CD4-positive, CD25-positive, alpha-beta regulatory T cell (primary cell): ENCODE results near the gene NXF1. TPM values are rescaled to one million over a fixed set of nuclear protein-coding genes. Genes with fewer than 3 reads are reported as not detected.
A peak's percentile ranks its signal among the peaks of the same experiment; 100 is the strongest.

Experiments
- ATAC-seq, 2 donors: fragments of 150-1000 bp; cut with Tn5 transposase; one replicate each; pipeline ENCODE4 v1.10.0; 2021; ENCODE audit warnings: low read depth in 2 of 2, moderate number of reproducible peaks in 2 of 2, moderate library complexity in 1 of 2
- DNase-seq, 3 donors: peaks; one replicate each; pipeline versions ENCODE4 v3.0.0 to v3.0.0-alpha.2; 2012 to 2022; ENCODE audit warnings: mixed read lengths in 1 of 3
- H3K27ac ChIP-seq: one replicate; pipeline ENCODE4 v1.7.0; 2013; ENCODE audit warnings: mild to moderate bottlenecking, low read length; ENCODE audit not compliant: insufficient read depth, poor library complexity, severe bottlenecking
- H3K27me3 ChIP-seq: one replicate; pipeline ENCODE4 v1.7.0; 2013; ENCODE audit warnings: low read length; ENCODE audit not compliant: control insufficient read depth, insufficient read depth
- H3K36me3 ChIP-seq: one replicate; pipeline ENCODE4 v1.7.0; 2013; ENCODE audit warnings: mild to moderate bottlenecking, low read length, moderate library complexity; ENCODE audit not compliant: control insufficient read depth, insufficient read depth
- H3K4me1 ChIP-seq: 2 replicates; pipeline ENCODE4 v1.7.0; 2013; ENCODE audit warnings: mild to moderate bottlenecking, low read length; ENCODE audit not compliant: insufficient read depth, control insufficient read depth, poor library complexity, severe bottlenecking
- H3K4me3 ChIP-seq: one replicate; pipeline ENCODE4 v1.7.0; 2013; ENCODE audit warnings: low read depth, mild to moderate bottlenecking, low read length, moderate library complexity
- H3K9me3 ChIP-seq, 2 experiments: 1 replicate in 1 of 2; 2 replicates in 1 of 2; pipeline ENCODE4 v1.7.0; 2013; ENCODE audit warnings: low read length in 2 of 2, mild to moderate bottlenecking in 1 of 2, moderate library complexity in 1 of 2; ENCODE audit not compliant: control insufficient read depth in 2 of 2
- H3K27ac Mint-ChIP-seq, 3 donors: one replicate each; pipeline ENCODE4 v1.8.0; 2020 to 2022; ENCODE audit warnings: mild to moderate bottlenecking in 3 of 3, mixed read lengths in 3 of 3, moderate library complexity in 2 of 3
- H3K27me3 Mint-ChIP-seq: one replicate; pipeline ENCODE4 v1.8.0; 2022; ENCODE audit warnings: mild to moderate bottlenecking, mixed read lengths
- H3K36me3 Mint-ChIP-seq: one replicate; pipeline ENCODE4 v1.8.0; 2020; ENCODE audit warnings: mixed read lengths
- H3K4me1 Mint-ChIP-seq, 4 donors: one replicate each; pipeline ENCODE4 v1.8.0; 2020 to 2022; ENCODE audit warnings: mixed read lengths in 4 of 4, mild to moderate bottlenecking in 1 of 4
- H3K4me3 Mint-ChIP-seq, 4 donors: one replicate each; pipeline ENCODE4 v1.8.0; 2020 to 2022; ENCODE audit warnings: mild to moderate bottlenecking in 4 of 4, mixed read lengths in 4 of 4, moderate library complexity in 3 of 4
- H3K9me3 Mint-ChIP-seq, 7 donors: one replicate each; pipeline ENCODE4 v1.8.0; 2020 to 2022; ENCODE audit warnings: mixed read lengths in 7 of 7, mild to moderate bottlenecking in 3 of 7, moderate library complexity in 2 of 7
- polyA plus RNA-seq, 4 donors: library from polyadenylated mRNA; unstranded; fragments of 300-500 nt; fragmentation: Illumina TruSeq; gene quantifications; one replicate each; pipeline ENCODE4 v1.2.3, GENCODE V29; 2021
- total RNA-seq: library from RNA; stranded (reverse); gene quantifications from one replicate; pipeline ENCODE4 v1.2.3, GENCODE V29; 2022

NXF1 gene
- total RNA-seq = 309 TPM
- 10 to 100 TPM; 47.3 to 70.9 (median 64.2) TPM for polyA plus RNA-seq

DNA sequence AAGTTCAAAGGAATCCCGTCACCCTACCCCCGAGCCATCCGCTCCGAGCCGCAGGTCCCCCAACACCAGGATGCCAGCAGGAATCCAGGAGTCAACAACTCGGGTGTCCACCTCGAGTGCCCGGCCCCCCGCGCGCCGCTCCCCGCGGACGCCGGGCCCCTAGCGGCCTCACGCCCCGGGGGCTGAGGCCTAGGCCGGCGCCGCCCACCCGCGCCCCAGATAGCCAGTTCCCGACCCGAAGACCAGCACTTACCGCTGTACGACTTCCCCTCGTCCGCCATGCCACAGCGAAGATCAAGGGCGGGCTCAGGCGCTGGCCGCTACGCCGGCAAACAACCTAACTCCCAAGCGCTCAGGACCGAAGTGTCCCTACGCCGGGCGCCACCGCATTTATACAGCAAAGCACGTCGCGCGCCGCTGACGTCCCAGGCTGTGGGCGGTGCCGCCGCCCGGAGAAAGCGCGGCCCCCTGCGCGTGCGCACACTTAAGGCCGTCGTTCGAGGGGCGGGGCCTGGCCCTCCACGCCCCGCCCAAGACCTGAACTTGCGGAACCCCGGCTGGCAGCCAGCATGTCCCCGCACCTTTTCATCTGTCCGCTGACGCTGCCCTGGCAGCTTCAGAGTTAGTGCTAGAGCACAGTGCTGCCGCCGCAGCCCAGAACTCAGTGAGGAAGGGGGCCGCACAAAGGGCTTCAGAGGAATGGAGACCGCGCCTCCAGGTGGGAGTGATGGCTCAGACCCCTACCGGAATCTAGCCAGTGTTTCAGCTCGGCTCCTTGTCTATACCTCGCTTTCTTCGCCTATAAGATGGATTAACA, at the start of gene NXF1:
Gene NXF1 (minus strand): TSS at position 365 of the 817 bp plus-strand sequence. CDS start 84 bp downstream, at position 281.
- peaks cover 35% of the 10 kb centered on the region for H3K36me3 ChIP-seq
- H3K27me3 ChIP-seq = no peaks in the 10 kb centered on the region
- H3K4me1 ChIP-seq = peaks cover 31% of the 10 kb centered on the region
- Mint-ChIP-seq H3K27ac (peak within 1 kb of the TSS; percentile 97 to 99 (median 98)), H3K4me3 (peak within 1 kb of the TSS; percentile 93 to 100 (median 99)), H3K36me3 (peaks cover 20% of the 10 kb centered on the region), H3K9me3 (no peaks in the 10 kb centered on the region), H3K27me3 (no peaks in the 10 kb centered on the region), H3K4me1 (peaks cover 0 to 35% (median 16%) of the 10 kb centered on the region in 4 donors)
- peak within 1 kb of the TSS; percentile 94 for H3K4me3 ChIP-seq
- peak within 1 kb of the TSS; percentile 76 for H3K27ac ChIP-seq
- ATAC-seq (peak; percentile 84 to 87), DNase-seq (peak; percentile 92 to 97 (median 96))
- H3K9me3 ChIP-seq = no peaks in the 10 kb centered on the region

DNA sequence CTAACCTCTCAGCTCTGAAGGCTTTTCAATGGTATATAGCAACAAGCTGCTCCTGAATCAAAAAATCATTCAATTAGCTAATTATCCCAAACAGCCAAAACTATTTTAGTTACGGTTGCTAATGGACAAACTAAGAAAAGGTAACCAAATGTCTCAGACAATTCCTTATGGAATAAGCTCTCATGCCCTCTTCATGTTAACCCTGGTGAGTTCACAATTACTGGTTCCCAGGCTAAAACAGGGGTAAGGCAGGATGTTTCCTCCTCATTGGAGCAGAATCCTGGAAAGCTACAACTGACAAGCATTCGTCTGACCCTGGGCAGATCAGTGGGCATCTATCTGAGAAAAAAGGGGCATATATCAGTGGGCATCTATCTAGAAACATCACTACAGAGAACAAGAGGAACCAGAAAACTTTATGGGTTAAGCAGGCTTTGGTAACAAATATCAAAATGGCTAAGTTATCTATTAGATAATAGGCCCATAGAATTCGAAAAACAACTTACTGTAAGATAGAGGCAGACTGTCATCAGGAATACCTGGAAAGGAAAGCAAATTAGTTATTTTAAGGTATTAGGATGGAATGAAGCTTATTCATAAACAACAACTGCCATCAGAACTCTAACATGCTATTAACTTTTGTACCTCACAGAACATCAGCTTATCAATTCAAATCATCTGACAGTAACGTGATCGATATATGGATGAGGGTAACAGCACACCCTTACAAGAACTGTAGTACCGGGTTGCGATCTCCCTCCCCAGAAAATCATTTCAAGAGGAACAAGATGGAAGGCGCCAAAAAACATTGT, 49.0 kb upstream of the NXF1 start:
- ATAC-seq (no peak), DNase-seq (peak in 1 of 3 donors; percentile 37)
- Histone ChIP-seq H3K27ac (peak overlapping the region; percentile 77), H3K4me3 (peak overlapping the region; percentile 95), H3K36me3 (peaks cover 35% of the 10 kb centered on the region), H3K4me1 (peaks cover 41% of the 10 kb centered on the region), H3K9me3 (no peaks in the 10 kb centered on the region), H3K27me3 (no peaks in the 10 kb centered on the region)
- Mint-ChIP-seq H3K27me3 (no peaks in the 10 kb centered on the region), H3K36me3 (peaks cover 35% of the 10 kb centered on the region), H3K27ac (peak overlapping the region; percentile 94 to 98 (median 97)), H3K9me3 (no peaks in the 10 kb centered on the region), H3K4me1 (peaks cover 22 to 64% (median 42%) of the 10 kb centered on the region in 4 donors), H3K4me3 (peak overlapping the region; percentile 96 to 98 (median 96))

DNA sequence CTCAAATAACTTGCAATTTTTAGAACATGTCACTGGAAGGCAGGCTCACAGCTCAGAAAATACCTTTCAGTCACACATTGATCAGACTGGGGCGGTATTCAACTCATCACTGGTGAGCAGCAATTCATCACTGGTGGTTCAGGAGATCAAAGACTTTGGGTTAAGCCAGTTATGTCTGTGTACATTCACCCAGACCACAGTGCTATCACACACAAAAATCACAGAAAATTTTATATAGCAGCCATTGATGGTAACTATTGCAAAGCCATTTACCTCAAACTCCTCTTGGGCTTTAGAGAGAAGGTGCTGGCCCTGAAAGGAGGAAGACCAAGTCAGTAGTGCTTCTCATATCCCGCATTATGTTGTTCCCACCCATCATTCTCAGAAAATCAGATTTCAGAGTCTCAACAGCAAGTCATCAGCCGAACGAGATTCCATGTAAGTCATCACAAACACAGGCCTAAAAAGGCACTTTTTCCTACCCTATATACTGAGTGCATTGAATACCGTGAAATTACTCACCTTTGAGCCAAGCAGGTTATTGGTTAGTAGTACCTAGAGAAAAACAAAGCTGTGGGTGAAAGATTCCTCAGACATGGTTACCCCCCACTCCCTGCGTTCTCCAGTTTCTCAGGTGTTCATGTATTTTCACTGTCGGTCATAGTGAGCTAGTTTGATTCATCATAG, 48.2 kb upstream of the NXF1 start:
- Histone ChIP-seq H3K36me3 (peaks cover 35% of the 10 kb centered on the region), H3K27ac (peak overlapping the region; percentile 77), H3K27me3 (no peaks in the 10 kb centered on the region), H3K4me3 (peak overlapping the region; percentile 95), H3K4me1 (peaks cover 41% of the 10 kb centered on the region), H3K9me3 (no peaks in the 10 kb centered on the region)
- Mint-ChIP-seq H3K27me3 (no peaks in the 10 kb centered on the region), H3K36me3 (peaks cover 35% of the 10 kb centered on the region), H3K27ac (peak overlapping the region; percentile 91 to 98 (median 94)), H3K4me3 (peak overlapping the region; percentile 96 to 98 (median 96)), H3K9me3 (no peaks in the 10 kb centered on the region), H3K4me1 (peaks cover 22 to 66% (median 42%) of the 10 kb centered on the region in 4 donors)
- DNase-seq (peak in 1 of 3 donors; percentile 41), ATAC-seq (no peak)

DNA sequence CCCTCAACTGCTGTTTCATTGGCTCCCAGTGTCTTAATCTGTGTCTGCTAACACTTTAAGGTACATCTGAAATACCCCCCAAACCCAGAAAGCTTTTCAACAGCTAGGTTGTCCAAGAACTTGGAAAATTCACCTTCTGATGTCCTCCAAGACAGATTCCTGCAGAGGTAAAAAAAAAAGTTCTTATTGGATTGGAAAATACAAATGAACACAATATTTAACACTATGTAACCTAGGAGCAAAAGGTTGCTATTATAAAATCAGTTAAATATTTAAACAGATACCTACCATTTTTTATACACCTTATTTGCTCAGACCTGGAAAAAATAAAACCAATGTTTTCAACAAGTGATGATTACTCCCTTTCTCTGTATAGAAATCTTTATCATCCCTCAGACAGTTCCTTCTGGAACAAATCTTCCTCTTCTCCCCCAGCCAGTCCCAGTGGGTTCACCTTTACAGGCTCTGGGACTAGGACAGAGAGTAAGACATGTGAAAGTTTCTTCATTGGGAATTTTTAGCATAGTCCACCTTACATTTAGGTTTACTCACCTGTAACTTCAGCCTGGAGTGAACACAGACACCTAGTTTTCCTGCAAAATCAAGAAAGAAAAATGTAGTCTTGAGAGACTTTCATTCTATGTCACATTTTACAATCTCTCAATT, 47.4 kb upstream of the NXF1 start:
- Mint-ChIP-seq H3K36me3 (peaks cover 35% of the 10 kb centered on the region), H3K27me3 (no peaks in the 10 kb centered on the region), H3K27ac (peak overlapping the region; percentile 32 to 94 (median 91)), H3K4me3 (peak overlapping the region; percentile 96 to 98 (median 96)), H3K9me3 (no peaks in the 10 kb centered on the region), H3K4me1 (peaks cover 19 to 64% (median 40%) of the 10 kb centered on the region in 4 donors)
- no peaks in the 10 kb centered on the region for H3K27me3 ChIP-seq
- H3K36me3 ChIP-seq = peaks cover 35% of the 10 kb centered on the region
- peak overlapping the region; percentile 77 for H3K27ac ChIP-seq
- peak overlapping the region; percentile 95 for H3K4me3 ChIP-seq
- ATAC-seq (no peak), DNase-seq (no peak)
- no peaks in the 10 kb centered on the region for H3K9me3 ChIP-seq
- H3K4me1 ChIP-seq = peaks cover 41% of the 10 kb centered on the region

DNA sequence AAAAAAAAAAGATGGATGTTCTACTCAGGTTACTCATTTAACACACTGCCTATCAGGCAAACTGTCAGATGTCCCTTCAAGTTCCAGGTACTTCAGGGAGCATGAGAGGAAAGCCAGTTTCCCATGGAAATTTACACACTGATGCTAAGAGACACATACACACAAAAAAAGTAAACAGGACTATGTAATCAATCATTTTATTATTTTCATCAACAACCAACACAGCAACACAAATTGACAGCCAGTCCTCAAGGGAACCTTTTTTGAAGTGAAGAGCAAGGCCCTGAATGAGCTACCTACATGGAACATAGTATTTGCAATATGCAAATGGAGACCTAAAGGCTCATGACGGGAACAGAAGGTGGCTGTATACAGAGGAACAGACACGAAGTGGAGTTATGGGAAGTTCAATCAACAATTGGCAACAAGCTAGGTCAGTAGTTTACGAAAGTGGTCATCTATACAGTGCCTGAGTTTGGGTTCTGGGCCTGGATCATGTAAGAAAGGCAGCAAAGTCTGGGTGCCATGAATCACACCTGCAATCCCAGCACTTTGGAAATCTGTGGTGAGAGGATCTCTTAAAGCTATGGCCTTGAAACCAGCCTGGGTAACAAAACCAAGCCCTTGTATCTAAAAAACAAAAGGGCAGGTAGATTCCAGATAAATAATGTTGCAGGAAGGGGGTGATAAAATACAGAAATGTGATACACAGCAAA, 46.7 kb upstream of the NXF1 start:
- Histone ChIP-seq H3K9me3 (no peaks in the 10 kb centered on the region), H3K27me3 (no peaks in the 10 kb centered on the region), H3K4me1 (peaks cover 41% of the 10 kb centered on the region), H3K36me3 (peaks cover 35% of the 10 kb centered on the region), H3K27ac (peak overlapping the region; percentile 47), H3K4me3 (peak overlapping the region; percentile 95)
- H3K27ac Mint-ChIP-seq = peak overlapping the region; percentile 75 to 91 (median 79)
- peaks cover 18 to 60% (median 37%) of the 10 kb centered on the region in 4 donors for H3K4me1 Mint-ChIP-seq
- peak overlapping the region; percentile 11 to 96 (median 42) for H3K4me3 Mint-ChIP-seq
- DNase-seq (no peak), ATAC-seq (no peak)
- peaks cover 35% of the 10 kb centered on the region for H3K36me3 Mint-ChIP-seq
- H3K27me3 Mint-ChIP-seq = no peaks in the 10 kb centered on the region
- no peaks in the 10 kb centered on the region for H3K9me3 Mint-ChIP-seq

DNA sequence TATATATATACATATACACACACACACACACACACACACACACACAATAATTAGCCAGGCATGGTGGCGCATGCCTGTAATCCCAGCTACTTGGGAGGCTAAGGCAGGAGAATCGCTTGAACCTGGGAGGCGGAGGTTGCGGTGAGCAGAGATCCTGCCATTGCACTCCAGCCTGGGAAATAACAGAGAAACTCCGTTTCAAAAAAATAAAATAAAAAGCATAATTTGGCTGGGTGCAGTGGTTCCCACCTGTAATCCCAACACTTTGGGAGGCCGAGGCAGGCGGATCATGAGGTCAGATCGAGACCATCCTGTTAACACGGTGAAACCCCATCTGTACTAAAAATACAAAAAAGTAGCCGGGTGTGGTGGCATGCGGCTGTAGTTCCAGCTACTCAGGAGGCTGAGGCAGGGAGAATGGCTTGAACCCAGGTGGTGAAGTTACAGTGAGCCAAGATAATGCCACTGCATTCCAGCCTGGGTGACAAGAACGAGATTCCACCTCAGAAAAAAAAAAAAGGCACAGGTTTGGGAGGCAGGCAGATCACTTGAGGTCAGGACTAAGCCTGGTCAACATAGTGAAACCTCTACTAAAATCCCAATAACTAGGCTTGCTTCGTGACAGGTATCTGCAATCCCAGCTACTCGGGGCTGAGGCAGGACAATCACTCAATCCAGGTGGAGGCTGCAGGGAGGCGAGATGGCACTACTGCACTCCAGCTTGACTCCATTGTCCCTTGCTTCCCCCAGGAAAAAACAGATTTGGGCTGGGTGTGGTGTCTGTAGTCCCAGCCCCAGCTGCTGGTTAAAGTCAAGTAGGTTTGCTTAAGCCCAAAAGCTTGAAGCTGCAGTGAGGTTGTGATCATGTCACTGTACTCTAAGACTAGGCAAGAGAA, 45.9 kb upstream of the NXF1 start:
- H3K27ac ChIP-seq = peak overlapping the region; percentile 47
- H3K27me3 ChIP-seq = no peaks in the 10 kb centered on the region
- peak overlapping the region; percentile 21 for H3K4me3 ChIP-seq
- peaks cover 18 to 55% (median 35%) of the 10 kb centered on the region in 4 donors for H3K4me1 Mint-ChIP-seq
- H3K4me1 ChIP-seq = peaks cover 33% of the 10 kb centered on the region
- peak overlapping the region; percentile 11 to 96 (median 42) for H3K4me3 Mint-ChIP-seq
- H3K9me3 ChIP-seq = no peaks in the 10 kb centered on the region
- H3K36me3 ChIP-seq = peaks cover 35% of the 10 kb centered on the region
- H3K27ac Mint-ChIP-seq = peak overlapping the region; percentile 75 to 91 (median 79)
- ATAC-seq (no peak), DNase-seq (peak in 1 of 3 donors; percentile 34)
- no peaks in the 10 kb centered on the region for H3K9me3 Mint-ChIP-seq
- no peaks in the 10 kb centered on the region for H3K27me3 Mint-ChIP-seq
- H3K36me3 Mint-ChIP-seq = peaks cover 35% of the 10 kb centered on the region
